Measurements from ENCODE around the gene EIF4G1. TPM values are rescaled to one million over a fixed set of nuclear protein-coding genes. Genes with fewer than 3 reads are reported as not detected.

Gene EIF4G1
- total RNA-seq, 4 donors from 2014 or later = 474 to 863 (median 735) TPM

- Histone ChIP-seq H3K4me1 (no peaks in the 10 kb centered on the region), H3K9me3 (no peaks in the 10 kb centered on the region), H3K4me3 (no peak overlapping the region), H3K27me3 (no peaks in the 10 kb centered on the region), H3K27ac (no peak overlapping the region), H3K36me3 (no peaks in the 10 kb centered on the region)
- DNase-seq (no peak), ATAC-seq (no peak)
- in situ Hi-C loops (cut with MboI; ENCODE audit: low sequenced_read_pairs in 4 of 4) = loop anchor here in 1 of 4 donors (25.0 kb wide), 1 partner anchor 405 kb away; the partner anchor contains the start of gene PARL
- TF ChIP-seq POLR2A (IDR thresholded peaks at IDR 0.05) (no peak), CTCF (IDR thresholded peaks at IDR 0.05 in 4 of 5, conservative IDR thresholded peaks at IDR 0.05 in 1 of 5) (no peak)
- intact Hi-C loops (cut with DNase I; ENCODE audit: low total_unique reads) = loop anchor here (10.0 kb wide), 1 partner anchor 277 kb away; the partner anchor contains the start of gene ABCC5
These were observed 22.5 kb upstream of the EIF4G1 start for GRCh38 chr3:184291738-184292445.

- Histone ChIP-seq H3K27me3 (no peaks in the 10 kb centered on the region), H3K4me1 (peaks cover 11 to 12% of the 10 kb centered on the region in 2 donors), H3K27ac (no peak overlapping the region), H3K4me3 (no peak overlapping the region), H3K36me3 (peaks cover 0 to 7% of the 10 kb centered on the region in 2 donors), H3K9me3 (no peaks in the 10 kb centered on the region)
- ATAC-seq (no peak), DNase-seq (no peak)
- in situ Hi-C loops (cut with MboI; ENCODE audit: low sequenced_read_pairs in 4 of 4) = loop anchor here in 1 of 4 donors (25.0 kb wide), 1 partner anchor 408 kb away; the partner anchor contains the start of gene PARL
- TF ChIP-seq CTCF (IDR thresholded peaks at IDR 0.05 in 4 of 5, conservative IDR thresholded peaks at IDR 0.05 in 1 of 5) (no peak), POLR2A (IDR thresholded peaks at IDR 0.05) (no peak)
- intact Hi-C loops (cut with DNase I; ENCODE audit: low total_unique reads) = loop anchor here (5.0 to 10.0 kb wide), 3 partner anchors 108 to 281 kb away; partner anchors contain the start of genes ABCC5, ABCF3 and DVL3
These were observed 18.6 kb upstream of the EIF4G1 start for GRCh38 chr3:184295771-184296170.

- H3K27me3 ChIP-seq = no peaks in the 10 kb centered on the region
- in situ Hi-C loops (cut with MboI; ENCODE audit: low sequenced_read_pairs in 4 of 4) (loop anchor here in 1 of 4 donors (25.0 kb wide), 1 partner anchor 409 kb away; the partner anchor contains the start of gene PARL), intact Hi-C loops (cut with DNase I; ENCODE audit: low total_unique reads) (loop anchor here (5.0 to 10.0 kb wide), 3 partner anchors 109 to 282 kb away; partner anchors contain the start of genes ABCC5, ABCF3 and DVL3)
- H3K9me3 ChIP-seq = no peaks in the 10 kb centered on the region
- no peak overlapping the region for H3K27ac ChIP-seq
- TF ChIP-seq CTCF (IDR thresholded peaks at IDR 0.05 in 4 of 5, conservative IDR thresholded peaks at IDR 0.05 in 1 of 5) (no peak), POLR2A (IDR thresholded peaks at IDR 0.05) (no peak)
- ATAC-seq (no peak), DNase-seq (no peak)
- peaks cover 14 to 17% of the 10 kb centered on the region in 2 donors for H3K4me1 ChIP-seq
- H3K4me3 ChIP-seq = no peak overlapping the region
- peaks cover 3 to 15% of the 10 kb centered on the region in 2 donors for H3K36me3 ChIP-seq
These were observed 17.8 kb upstream of the EIF4G1 start for GRCh38 chr3:184296616-184297015.

- H3K9me3 ChIP-seq = no peaks in the 10 kb centered on the region
- DNase-seq = peak; percentile 97
- peak; percentile 94 to 98 for TF ChIP-seq POLR2A (IDR thresholded peaks at IDR 0.05)
- TF ChIP-seq CTCF (IDR thresholded peaks at IDR 0.05 in 4 of 5, conservative IDR thresholded peaks at IDR 0.05 in 1 of 5) = peak in 1 of 5 experiments; percentile 18
- no peaks in the 10 kb centered on the region for H3K27me3 ChIP-seq
- peak within 1 kb of the TSS; percentile 81 to 93 (median 86) for H3K27ac ChIP-seq
- peaks cover 13 to 38% of the 10 kb centered on the region in 2 donors for H3K36me3 ChIP-seq
- intact Hi-C loops (cut with DNase I; ENCODE audit: low total_unique reads) = loop anchor here (1.0 to 10.0 kb wide), 10 partner anchors 15 to 414 kb away; partner anchors contain the start of genes ABCC5, ABCF3, AP2M1 and DVL3
- peak; percentile 93 to 96 for ATAC-seq
- in situ Hi-C loops (cut with MboI; ENCODE audit: low sequenced_read_pairs in 4 of 4) = loop anchor here in 1 of 4 donors (25.0 kb wide), 1 partner anchor 412 kb away; the partner anchor contains the start of gene PARL
- H3K4me1 ChIP-seq = peaks cover 14 to 18% of the 10 kb centered on the region in 2 donors
- peak within 1 kb of the TSS; percentile 70 to 93 (median 76) for H3K4me3 ChIP-seq
These were observed 15.5 kb upstream of the EIF4G1 start, which contains the start of gene PSMD2 for GRCh38 chr3:184298759-184299487. TSS of gene PSMD2 (plus strand) at chr3:184299241. CDS start at chr3:184299267, 26 bp downstream.

All from gastrocnemius medialis (tissue), 4 donors.